BE2C (cell line): Measurements from ENCODE around the gene CPSF3.
A peak's percentile ranks its signal among the peaks of the same experiment; 100 is the strongest.

ENCODE experiments used
- DNase-seq: peaks from one replicate; pipeline ENCODE4 v3.0.0-alpha.2; 2020
- H3K27me3 ChIP-seq: fragments of 250-450 bp; sonication (Bioruptor Pico); 2 replicates; pipeline ENCODE4 v1.5.1; 2020; ENCODE audit warnings: mild to moderate bottlenecking
- H3K36me3 ChIP-seq: fragments of 250-450 bp; sonication (Bioruptor Pico); 2 replicates; pipeline ENCODE4 v1.5.1; 2020; ENCODE audit warnings: mild to moderate bottlenecking
- H3K4me1 ChIP-seq: fragments of 250-450 bp; sonication (Bioruptor Pico); 2 replicates; pipeline ENCODE4 v1.5.1; 2020
- H3K4me3 ChIP-seq: 2 replicates; pipeline ENCODE4 v1.5.1; 2011; ENCODE audit warnings: low read depth, low read length
- H3K9me3 ChIP-seq: fragments of 250-450 bp; sonication (Bioruptor Pico); 2 replicates; pipeline ENCODE4 v1.5.1; 2020
- TF ChIP-seq, protein P1 (sequence below): IDR thresholded peaks from 2 replicates; pipeline ENCODE4 v1.5.1; 2012; ENCODE audit warnings: mild to moderate bottlenecking, low read depth, low read length

CPSF3 gene

DNA sequence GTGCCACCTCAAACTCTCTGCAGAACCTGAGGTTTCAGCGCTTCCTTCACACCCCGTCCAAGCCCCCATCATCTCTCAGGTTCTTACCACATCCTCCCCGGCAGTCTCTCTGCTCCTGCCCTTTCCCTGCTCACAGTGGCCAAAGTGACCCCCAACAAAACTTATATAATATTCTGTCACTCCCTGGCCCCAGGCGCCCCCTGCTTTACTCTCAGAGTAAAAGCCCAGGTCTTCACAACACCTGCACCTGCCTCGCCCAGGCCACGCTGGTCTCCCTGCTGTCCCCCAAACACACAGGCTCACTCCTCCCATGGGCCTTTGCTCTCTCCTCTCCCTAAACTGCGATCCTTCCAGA is 6.5 kb upstream of the CPSF3 start:
- H3K36me3 ChIP-seq, result peaks cover 22% of the 10 kb centered on the region; the same call in 1 of the 2 replicates
- TF ChIP-seq, protein P1, sequence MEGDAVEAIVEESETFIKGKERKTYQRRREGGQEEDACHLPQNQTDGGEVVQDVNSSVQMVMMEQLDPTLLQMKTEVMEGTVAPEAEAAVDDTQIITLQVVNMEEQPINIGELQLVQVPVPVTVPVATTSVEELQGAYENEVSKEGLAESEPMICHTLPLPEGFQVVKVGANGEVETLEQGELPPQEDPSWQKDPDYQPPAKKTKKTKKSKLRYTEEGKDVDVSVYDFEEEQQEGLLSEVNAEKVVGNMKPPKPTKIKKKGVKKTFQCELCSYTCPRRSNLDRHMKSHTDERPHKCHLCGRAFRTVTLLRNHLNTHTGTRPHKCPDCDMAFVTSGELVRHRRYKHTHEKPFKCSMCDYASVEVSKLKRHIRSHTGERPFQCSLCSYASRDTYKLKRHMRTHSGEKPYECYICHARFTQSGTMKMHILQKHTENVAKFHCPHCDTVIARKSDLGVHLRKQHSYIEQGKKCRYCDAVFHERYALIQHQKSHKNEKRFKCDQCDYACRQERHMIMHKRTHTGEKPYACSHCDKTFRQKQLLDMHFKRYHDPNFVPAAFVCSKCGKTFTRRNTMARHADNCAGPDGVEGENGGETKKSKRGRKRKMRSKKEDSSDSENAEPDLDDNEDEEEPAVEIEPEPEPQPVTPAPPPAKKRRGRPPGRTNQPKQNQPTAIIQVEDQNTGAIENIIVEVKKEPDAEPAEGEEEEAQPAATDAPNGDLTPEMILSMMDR, result no peak
- no peak for DNase-seq
- no peak overlapping the region for H3K4me3 ChIP-seq
- no peaks in the 10 kb centered on the region for H3K9me3 ChIP-seq
- no peaks in the 10 kb centered on the region; the same call in 1 of the 2 replicates for H3K4me1 ChIP-seq
- no peaks in the 10 kb centered on the region for H3K27me3 ChIP-seq

GRCh38 chr2:9417725-9418124 is 5.7 kb upstream of the CPSF3 start:
- H3K9me3 ChIP-seq, result no peaks in the 10 kb centered on the region
- H3K4me1 ChIP-seq, result no peaks in the 10 kb centered on the region; the same call in 1 of the 2 replicates
- TF ChIP-seq, protein P1, result no peak
- DNase-seq, result no peak
- H3K4me3 ChIP-seq, result no peak overlapping the region
- peaks cover 22% of the 10 kb centered on the region; the same call in 1 of the 2 replicates for H3K36me3 ChIP-seq
- H3K27me3 ChIP-seq, result no peaks in the 10 kb centered on the region

DNA sequence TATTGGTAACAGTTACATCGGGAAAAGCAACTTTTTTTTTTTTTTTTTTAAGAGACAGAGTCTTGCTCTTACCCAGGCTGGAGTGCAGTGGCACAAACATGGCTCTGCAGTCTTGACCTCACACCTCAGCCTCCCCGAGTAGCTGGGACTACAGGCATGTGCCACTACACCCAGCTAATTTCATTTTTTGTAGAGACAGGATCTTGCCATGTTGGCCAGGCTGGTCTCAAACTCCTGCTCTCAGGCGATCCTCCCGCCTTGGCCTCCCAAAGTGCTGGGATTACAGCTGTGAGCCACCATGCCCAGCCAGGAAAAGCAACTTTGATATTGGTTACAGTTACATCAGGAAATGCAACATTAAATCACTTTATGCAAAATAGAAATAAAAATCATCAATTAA is 4.7 kb upstream of the CPSF3 start:
- H3K36me3 ChIP-seq, result peaks cover 21% of the 10 kb centered on the region; the same call in 1 of the 2 replicates
- no peaks in the 10 kb centered on the region; the same call in 1 of the 2 replicates for H3K4me1 ChIP-seq
- no peak for DNase-seq

GRCh38 chr2:9419541-9419940 is 3.9 kb upstream of the CPSF3 start:
- TF ChIP-seq, protein P1, result no peak
- no peaks in the 10 kb centered on the region for H3K9me3 ChIP-seq
- no peaks in the 10 kb centered on the region for H3K27me3 ChIP-seq
- H3K4me1 ChIP-seq, result no peaks in the 10 kb centered on the region; the same call in 1 of the 2 replicates
- DNase-seq, result no peak
- H3K36me3 ChIP-seq, result peaks cover 17% of the 10 kb centered on the region; the same call in 1 of the 2 replicates
- no peak overlapping the region for H3K4me3 ChIP-seq

More for the DNA sequence above, 4.7 kb upstream of the CPSF3 start:
- H3K27me3 ChIP-seq, result no peaks in the 10 kb centered on the region
- H3K9me3 ChIP-seq, result no peaks in the 10 kb centered on the region
- H3K4me3 ChIP-seq, result no peak overlapping the region
- TF ChIP-seq, protein P1, result no peak

GRCh38 chr2:9420495-9420894 is 3.0 kb upstream of the CPSF3 start:
- Histone ChIP-seq H3K4me1 (no peaks in the 10 kb centered on the region; the same call in 1 of the 2 replicates), H3K27me3 (no peaks in the 10 kb centered on the region), H3K9me3 (no peaks in the 10 kb centered on the region), H3K4me3 (no peak overlapping the region), H3K36me3 (peaks cover 17% of the 10 kb centered on the region; the same call in 1 of the 2 replicates)
- TF ChIP-seq, protein P1, result no peak
- no peak for DNase-seq

DNA sequence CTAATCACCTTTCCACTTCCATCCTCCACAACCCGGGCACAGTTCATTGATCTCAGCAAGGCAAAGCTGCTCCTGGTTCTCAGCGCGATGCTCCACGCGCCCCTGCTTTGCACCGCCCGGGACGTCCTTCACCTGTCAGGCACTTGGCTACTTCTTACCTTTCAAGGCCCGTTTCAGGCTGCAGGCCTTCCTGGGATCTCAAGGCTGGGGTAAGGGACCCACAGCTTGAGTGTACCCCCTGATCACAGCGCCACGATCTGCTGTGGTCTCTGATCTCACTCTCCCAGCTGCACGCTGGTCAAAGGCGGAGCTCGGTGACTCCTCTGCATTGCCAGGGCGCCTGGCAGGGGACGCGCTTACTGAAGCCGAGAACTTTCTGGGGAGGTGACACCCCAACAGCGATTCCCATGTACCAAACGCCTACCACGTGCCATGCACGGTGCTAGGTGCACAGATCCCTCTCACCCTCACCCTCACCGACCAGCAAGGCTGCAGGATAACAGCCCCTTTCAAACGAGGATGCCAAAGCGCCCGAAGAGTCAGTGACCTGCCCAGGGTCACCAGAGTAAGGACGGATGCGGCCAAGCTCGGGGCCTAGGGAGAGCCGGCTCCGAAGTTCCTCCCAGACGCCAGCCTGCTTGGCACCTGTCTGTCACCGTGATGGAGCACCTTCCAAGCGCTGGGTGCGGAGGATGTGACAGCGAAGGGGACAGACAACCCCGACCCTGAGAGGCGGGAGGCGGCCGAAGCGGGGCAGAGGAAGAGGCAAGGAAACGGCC is 944 bp upstream of the CPSF3 start:
- Histone ChIP-seq H3K9me3 (no peaks in the 10 kb centered on the region), H3K36me3 (peaks cover 7% of the 10 kb centered on the region), H3K4me3 (peak overlapping the region; percentile 98), H3K27me3 (no peaks in the 10 kb centered on the region), H3K4me1 (no peaks in the 10 kb centered on the region; the same call in 1 of the 2 replicates)
- DNase-seq, result peak; percentile 53
- TF ChIP-seq, protein P1, result 0 out of 2 replicates have a peak, but pooled peaks have one; percentile 4
